GM18511 (cell line): ENCODE results near the gene MAMSTR.
A peak's percentile ranks its signal among the peaks of the same experiment; 100 is the strongest.
"Not testable (repeated sequence)": the region's sequence is repeated elsewhere in the genome, so short reads cannot be mapped to it uniquely, and the experiment has no call there.

Experiments
- ATAC-seq: cut with Tn5 transposase; IDR thresholded peaks from one replicate; pipeline ENCODE4 v1.9.1; 2021; ENCODE audit warnings: mild to moderate bottlenecking, moderate library complexity; ENCODE audit not compliant: unreplicated experiment

Gene MAMSTR

GRCh38 chr19:48722196-48722708 lies 2.7 kb upstream of the MAMSTR start:
- ATAC-seq, result no peak

DNA sequence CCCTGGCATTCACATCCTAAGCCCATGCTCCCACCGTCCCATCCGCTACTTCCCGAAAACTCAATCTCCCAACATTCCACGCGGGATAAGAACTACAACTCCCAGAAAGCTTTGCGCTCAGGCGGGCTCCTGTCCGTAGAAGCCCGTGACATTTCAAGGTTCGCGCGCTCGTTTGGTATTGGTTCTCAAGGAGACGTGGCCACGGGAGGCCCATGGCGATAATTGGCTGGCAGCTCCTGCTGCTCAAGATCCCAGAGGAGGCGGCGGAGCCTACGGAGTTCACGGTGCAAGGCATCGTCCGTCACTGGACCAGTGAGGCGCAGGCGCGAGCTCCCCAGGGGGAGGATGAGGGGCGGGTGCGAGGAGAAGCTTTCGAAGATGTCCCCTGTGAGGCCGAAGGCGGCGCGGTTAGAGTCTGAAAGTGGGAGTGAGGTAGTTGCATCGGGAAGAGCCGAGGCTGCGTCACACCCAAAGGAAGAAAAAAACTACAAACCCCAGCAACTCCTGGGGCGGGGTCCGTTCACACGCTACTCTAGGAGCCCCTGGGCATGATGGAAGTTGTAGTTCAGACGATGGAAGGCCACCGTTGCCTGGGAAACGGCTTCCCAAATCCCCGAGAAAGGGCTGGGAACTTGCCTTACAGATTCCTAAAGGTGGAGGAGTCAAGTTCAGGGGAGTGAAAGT lies 1.2 kb upstream of the MAMSTR start:
- ATAC-seq, result peak; percentile 85

DNA sequence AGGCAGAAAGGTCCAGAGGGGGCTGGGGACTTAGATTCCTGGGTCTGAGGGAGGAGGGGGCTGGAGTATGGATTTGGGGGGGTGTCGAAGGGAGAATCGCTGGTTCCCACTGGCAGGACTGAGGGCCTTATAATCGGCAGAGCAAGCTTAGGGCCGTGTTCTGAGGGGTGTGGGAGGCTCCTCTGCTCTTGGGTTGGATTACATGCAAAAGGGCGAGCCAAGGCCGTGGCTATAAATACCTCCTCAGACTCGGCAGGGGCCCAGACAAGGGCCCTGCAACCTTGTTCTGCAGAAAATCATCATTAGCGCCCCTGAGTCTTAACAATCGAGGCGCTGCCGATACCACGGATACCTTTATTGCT lies 707 bp upstream of the MAMSTR start:
- peak; percentile 10 for ATAC-seq

GRCh38 chr19:48718711-48719231 lies 754 bp downstream of the MAMSTR start:
- no peak for ATAC-seq

DNA sequence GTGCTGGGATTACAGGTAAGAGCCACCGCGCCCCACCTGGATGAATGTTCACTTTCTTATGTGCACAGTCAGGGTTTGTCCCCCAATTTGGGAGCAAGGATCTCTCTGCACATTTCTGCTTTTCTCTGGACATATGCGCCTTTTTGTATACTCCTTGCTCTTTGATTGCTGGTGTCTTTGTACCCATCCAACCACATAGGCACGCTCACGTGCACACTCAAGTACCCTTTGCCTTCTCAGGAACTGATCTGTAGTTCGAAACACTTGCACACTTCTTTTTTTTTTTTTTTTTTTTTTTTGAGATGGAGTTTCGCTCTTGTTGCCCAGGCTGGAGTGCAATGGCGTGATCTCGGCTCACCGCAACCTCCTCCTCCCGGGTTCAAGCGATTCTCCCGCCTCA lies 1.4 kb downstream of the MAMSTR start:
- not testable (repeated sequence) for ATAC-seq

DNA sequence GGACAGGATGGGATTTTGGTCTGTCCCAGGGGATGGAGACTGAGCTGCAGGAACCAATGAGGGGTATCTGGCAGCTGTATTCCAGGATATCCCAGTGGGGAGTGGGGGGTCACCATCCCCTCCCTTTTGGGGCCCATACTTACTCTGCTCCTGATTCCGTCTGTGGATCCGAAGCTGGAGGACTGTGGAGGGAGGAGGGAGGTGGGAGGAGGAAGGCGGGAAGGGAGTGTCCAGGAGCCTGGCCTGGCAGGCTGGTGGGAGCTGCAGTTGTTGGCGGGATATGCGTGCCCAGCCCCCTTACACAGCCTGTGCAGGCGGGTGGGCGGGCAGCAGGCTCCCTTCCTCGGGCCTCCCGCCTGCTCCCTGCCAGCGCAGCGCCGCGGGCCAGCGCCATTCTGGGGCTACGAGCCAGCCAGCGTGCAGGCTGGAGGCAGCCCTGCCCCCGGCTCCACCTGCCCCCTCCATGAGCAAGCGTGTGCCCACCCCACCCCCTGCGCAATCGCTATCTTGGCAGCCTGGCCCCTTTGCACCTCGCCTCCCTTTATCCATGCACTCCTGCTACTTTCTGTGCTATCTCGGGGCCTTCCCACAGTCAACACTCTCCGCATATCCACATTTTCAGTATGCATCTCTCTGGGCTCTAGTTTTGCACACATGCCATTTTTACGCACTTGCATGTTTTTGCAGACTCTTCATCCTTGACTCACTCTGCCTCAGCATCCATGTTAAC lies 2.8 kb downstream of the MAMSTR start:
- no peak for ATAC-seq

DNA sequence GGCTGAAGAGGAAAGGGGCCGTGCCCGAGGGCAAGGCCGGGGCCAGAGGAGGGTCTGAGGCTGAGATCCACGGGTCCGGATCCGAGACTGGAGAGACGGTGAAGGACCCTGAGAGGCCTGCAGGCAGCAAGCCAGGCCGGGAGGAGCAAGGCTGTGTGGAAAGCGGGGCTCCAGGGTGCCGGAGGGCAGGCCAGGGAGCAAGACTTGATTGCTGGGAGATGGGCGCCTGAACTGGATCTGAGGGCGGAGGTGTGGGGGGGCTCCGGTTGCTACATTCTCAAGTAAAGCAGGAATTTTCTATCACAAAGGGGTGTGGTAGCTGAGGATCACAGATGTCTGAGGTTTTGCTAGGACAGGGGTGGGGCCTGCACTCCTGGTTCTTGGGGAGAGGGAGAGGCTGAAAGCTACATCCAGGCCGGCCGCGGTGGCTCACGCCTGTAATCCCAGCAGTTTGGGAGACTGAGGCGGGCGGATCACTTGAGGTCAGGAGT lies 3.8 kb downstream of the MAMSTR start:
- ATAC-seq, result no peak

GRCh38 chr19:48714759-48715675 lies 4.5 kb downstream of the MAMSTR start:
- no peak for ATAC-seq

- ATAC-seq, result peak; percentile 93
Measured at GRCh38 chr19:48713864-48714755, 5.4 kb downstream of the MAMSTR start.

- no peak for ATAC-seq
Measured at GRCh38 chr19:48713041-48713863, 6.3 kb downstream of the MAMSTR start.

DNA sequence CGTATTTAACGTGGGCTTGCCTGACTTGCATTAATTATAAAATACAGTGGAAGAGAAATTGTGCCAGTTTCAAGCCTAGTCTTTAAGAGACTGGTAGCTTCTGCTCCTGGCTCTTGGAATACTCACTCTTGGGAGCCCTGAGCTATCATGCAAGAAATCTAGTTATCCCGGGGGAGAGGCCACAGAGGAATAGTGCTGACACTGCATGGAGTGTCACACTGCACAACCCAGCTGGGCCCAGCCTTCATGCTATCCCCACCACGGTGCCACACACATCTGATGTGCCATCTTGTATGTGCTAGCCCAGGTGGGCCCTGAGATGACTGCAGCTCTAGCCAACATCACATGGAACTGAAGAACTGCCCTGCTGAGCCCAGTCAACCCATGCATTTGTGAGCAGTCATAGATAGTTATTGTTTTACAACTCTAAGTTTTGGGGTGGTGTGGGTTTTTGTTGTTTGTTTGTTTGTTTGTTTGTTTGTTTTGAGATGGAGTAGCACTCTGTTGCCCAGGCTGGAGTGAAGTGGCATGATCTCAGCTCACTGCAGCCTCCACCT lies 8.3 kb downstream of the MAMSTR start:
- ATAC-seq, result no peak

- no peak for ATAC-seq
Measured at GRCh38 chr19:48708471-48708870, 11.1 kb downstream of the MAMSTR start.

DNA sequence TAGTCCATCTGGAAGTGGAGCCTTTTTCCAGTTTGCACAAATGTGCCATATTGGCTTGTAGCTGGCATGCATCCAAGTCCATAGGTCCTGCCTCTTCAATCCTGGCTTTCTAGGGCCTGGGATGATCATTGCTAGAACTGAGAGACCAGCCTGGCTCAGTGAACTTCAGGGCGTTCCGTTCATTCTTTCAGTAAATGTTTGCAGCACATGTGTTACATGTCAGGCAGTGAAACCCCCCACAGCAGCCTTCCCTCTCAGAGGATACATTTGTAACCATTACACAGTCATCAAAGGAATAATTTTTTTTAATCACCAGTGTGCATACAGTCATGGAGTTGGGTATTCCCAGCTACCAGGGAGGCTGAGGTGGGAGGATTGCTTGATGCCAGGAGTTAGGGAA lies 14.1 kb downstream of the MAMSTR start:
- ATAC-seq, result no peak

GRCh38 chr19:48703316-48703715 lies 16.2 kb downstream of the MAMSTR start:
- ATAC-seq, result no peak

- ATAC-seq, result no peak
Measured at GRCh38 chr19:48702701-48703100, 16.8 kb downstream of the MAMSTR start.

DNA sequence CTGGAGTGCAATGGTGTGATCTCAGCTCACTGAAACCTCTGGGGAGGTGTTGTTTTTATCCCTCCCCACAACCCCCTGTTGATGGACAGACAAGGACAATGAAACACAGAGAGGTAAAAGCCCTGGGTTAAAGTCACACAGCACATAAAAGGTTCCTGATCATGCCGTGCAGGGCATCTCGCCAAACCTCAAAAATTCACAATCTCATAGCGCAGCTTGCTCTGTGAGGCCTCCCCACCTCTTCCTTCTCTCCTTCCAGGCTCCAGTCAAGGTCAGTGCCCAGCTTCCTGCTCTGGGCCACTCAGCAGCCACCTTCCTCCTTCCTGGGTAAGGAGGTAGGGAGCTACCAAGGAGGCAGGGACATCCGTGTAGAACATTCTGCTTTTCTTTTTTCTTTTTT lies 21.5 kb downstream of the MAMSTR start:
- no peak for ATAC-seq

DNA sequence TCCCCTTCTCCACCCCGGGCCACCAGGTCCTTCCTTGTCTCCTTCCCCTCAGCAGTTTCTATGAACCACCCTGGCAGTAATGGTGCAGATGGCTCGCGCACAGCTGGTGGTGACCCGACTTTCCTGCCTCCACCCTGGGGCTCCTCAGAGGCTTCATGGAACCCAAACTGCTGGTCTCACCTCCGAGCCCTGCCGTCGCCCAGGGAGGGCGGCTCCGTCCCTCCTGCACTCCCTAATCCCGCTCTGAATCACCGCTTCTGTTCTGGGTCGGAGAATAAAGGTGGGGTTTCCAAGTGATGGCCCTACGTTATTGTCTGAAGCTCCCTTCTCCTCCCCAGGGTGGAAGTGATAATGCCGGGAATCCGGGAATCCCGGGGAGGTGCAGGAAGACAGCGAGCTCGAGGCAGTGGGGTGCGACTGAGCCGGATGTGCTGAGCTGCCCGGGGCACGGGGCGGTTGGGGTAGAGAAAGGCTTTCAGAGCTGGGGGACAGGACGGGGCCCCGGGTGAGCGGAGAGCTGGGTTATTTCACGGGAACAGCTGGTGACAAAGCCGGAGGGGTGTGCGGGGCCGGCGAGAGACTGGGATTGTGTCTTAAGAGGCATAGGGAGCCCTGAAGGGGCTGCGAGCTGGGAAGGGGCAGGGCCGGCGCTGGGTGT lies 23.0 kb downstream of the MAMSTR start:
- ATAC-seq, result no peak

DNA sequence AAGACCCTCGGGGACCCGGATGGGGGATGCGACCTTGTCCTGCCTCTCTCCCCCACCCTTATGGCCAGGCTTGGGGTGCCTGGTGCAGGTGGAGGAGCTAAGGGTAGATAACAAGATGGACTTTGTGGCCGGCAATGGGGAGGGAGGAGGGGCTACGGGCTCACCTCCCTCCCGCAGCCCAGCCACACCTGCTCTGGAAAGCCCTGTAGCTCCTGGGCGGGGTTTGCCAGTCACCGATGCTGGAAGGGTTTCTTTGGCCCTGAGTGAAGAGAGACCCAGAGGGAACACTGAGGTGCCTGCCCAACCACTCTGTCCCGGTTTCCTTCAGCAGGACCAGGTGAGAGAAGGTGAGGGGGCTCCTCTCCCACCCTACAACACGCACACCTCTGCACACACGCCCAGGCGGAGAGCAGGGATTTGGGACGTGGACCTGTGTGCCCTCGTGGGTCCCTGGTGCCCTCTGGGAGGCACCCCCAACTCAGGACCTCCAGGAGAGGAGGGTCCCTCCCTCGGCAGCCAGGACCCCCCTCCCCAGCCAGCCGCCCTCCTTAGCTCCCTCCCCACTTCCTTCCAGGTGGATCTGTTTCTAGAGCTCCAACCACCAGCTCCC lies 23.7 kb downstream of the MAMSTR start, which contains the start of gene FUT2:
TSS of gene FUT2 (plus strand) at position 229 of the 610 bp plus-strand sequence. CDS start 6,986 bp downstream, outside the sequence.
- no peak for ATAC-seq
